ENCODE data around the gene ADAMTS2. TPM values are rescaled to one million over a fixed set of nuclear protein-coding genes. Genes with fewer than 3 reads are reported as not detected.

Gene ADAMTS2
- total and polyA plus RNA-seq, 8 donors, result 1.8 to 41.5 (median 11.6) TPM

DNA sequence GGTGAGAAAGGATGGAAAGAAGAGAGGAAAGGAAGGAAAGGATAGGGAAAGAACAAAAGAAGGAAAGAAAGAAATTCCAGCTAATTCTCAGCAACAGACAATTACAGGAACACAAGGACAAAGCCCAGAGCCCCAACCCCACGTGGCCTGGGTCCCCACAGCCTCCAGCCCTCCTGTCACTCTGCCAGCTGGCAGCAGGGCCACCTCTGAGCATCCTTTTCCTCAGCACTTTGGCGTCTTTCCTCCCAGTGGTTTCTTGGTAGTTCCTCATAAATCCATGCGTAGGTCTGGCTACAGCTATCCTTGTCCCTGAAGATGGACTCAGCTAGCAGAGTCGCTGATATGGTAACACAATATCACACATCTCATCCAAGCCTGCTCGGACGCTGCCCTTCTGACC lies 28.3 kb downstream of the ADAMTS2 start:
- Histone ChIP-seq H3K9me3 (peaks cover 0 to 6% (median 0%) of the 10 kb centered on the region in 4 donors), H3K27ac (no peak overlapping the region), H3K36me3 (no peaks in the 10 kb centered on the region), H3K4me3 (no peak overlapping the region), H3K4me1 (peaks cover 4 to 11% (median 10%) of the 10 kb centered on the region in 4 donors), H3K27me3 (no peaks in the 10 kb centered on the region)
- WGBS, 5 donors, result 57 to 68% (median 60%) methylated on average over 6 of the region's 6 CpGs
- intact Hi-C loops (cut with DNase I; ENCODE audit: low total_unique reads), result no loop called here
- TF ChIP-seq POLR2A (IDR thresholded peaks at IDR 0.05), result no peak
- DNase-seq, result no peak

DNA sequence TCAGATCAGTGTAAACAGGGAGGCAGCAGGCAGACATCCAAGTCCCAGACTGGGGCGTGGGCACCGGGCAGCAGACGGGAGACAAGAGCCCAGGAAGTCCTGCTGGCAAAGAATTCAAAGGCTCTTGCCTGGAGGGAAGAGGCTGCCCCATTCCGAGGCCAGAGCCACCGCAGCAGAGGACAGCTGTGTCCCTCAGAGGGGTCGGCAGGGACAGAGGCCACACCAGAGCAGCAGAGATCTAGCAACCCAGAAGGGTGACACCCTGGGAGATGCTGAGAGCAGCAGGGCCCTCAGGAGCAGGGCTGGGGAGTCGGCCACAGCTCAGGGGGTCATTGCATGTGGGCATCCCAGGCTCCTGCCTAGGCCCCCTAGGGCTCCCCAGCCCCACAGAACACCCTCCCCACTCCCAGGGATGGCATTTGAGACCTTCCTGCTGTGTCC lies 29.1 kb downstream of the ADAMTS2 start:
- H3K4me1 ChIP-seq, result peaks cover 4 to 11% (median 10%) of the 10 kb centered on the region in 4 donors
- H3K4me3 ChIP-seq, result no peak overlapping the region
- H3K36me3 ChIP-seq, result no peaks in the 10 kb centered on the region
- peaks cover 0 to 6% (median 0%) of the 10 kb centered on the region in 4 donors for H3K9me3 ChIP-seq
- no peaks in the 10 kb centered on the region for H3K27me3 ChIP-seq
- DNase-seq, result no peak
- WGBS, 5 donors, result 66 to 72% (median 69%) methylated on average over 7 of the region's 7 CpGs
- H3K27ac ChIP-seq, result peak overlapping the region in 1 of 5 donors; percentile 74
- intact Hi-C loops (cut with DNase I; ENCODE audit: low total_unique reads), result no loop called here
- TF ChIP-seq, protein P1, sequence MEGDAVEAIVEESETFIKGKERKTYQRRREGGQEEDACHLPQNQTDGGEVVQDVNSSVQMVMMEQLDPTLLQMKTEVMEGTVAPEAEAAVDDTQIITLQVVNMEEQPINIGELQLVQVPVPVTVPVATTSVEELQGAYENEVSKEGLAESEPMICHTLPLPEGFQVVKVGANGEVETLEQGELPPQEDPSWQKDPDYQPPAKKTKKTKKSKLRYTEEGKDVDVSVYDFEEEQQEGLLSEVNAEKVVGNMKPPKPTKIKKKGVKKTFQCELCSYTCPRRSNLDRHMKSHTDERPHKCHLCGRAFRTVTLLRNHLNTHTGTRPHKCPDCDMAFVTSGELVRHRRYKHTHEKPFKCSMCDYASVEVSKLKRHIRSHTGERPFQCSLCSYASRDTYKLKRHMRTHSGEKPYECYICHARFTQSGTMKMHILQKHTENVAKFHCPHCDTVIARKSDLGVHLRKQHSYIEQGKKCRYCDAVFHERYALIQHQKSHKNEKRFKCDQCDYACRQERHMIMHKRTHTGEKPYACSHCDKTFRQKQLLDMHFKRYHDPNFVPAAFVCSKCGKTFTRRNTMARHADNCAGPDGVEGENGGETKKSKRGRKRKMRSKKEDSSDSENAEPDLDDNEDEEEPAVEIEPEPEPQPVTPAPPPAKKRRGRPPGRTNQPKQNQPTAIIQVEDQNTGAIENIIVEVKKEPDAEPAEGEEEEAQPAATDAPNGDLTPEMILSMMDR (IDR thresholded peaks at IDR 0.05), result no peak
- TF ChIP-seq POLR2AphosphoS5 (IDR thresholded peaks at IDR 0.05), result no peak
- no peak for TF ChIP-seq EP300 (IDR thresholded peaks at IDR 0.05)
- TF ChIP-seq POLR2A (IDR thresholded peaks at IDR 0.05), result no peak

DNA sequence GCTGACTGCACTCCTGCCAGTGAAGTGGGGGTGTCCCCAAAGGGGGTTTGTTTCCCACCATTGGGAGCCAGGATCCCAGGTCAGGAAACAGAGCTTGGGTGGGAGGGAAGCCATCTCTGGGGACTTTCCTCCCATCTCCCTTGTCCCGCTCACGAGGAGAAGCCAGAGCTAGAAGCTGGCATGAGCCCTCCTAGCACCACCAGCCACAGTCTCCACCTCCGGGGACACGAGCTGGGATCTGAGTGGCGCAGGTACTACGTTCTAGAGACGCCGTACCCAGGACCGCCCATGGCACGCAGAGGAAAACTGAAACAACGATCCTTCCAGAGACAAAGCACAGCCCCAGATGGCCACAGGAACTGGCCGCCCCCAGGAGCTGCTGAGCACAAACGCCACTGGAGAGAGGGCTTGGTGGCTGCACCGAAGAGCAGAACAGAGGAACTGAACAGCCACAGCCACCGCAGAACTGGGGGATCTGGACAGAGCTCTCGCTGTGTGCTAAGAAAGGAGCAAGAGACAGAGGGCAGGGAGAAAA lies 29.8 kb downstream of the ADAMTS2 start:
- peaks cover 0 to 6% (median 0%) of the 10 kb centered on the region in 4 donors for H3K9me3 ChIP-seq
- DNase-seq, result no peak
- H3K4me3 ChIP-seq, result no peak overlapping the region
- 79 to 90% (median 84%) methylated on average over 15 to 16 of the region's 16 CpGs for WGBS, 5 donors
- no peaks in the 10 kb centered on the region for H3K36me3 ChIP-seq
- intact Hi-C loops (cut with DNase I; ENCODE audit: low total_unique reads), result no loop called here
- no peaks in the 10 kb centered on the region for H3K27me3 ChIP-seq
- TF ChIP-seq POLR2A (IDR thresholded peaks at IDR 0.05), result no peak
- no peak for TF ChIP-seq POLR2AphosphoS5 (IDR thresholded peaks at IDR 0.05)
- TF ChIP-seq, protein P1 (IDR thresholded peaks at IDR 0.05), result no peak
- TF ChIP-seq EP300 (IDR thresholded peaks at IDR 0.05), result no peak
- H3K4me1 ChIP-seq, result peaks cover 4 to 11% (median 10%) of the 10 kb centered on the region in 4 donors
- peak overlapping the region in 1 of 5 donors; percentile 74 for H3K27ac ChIP-seq

DNA sequence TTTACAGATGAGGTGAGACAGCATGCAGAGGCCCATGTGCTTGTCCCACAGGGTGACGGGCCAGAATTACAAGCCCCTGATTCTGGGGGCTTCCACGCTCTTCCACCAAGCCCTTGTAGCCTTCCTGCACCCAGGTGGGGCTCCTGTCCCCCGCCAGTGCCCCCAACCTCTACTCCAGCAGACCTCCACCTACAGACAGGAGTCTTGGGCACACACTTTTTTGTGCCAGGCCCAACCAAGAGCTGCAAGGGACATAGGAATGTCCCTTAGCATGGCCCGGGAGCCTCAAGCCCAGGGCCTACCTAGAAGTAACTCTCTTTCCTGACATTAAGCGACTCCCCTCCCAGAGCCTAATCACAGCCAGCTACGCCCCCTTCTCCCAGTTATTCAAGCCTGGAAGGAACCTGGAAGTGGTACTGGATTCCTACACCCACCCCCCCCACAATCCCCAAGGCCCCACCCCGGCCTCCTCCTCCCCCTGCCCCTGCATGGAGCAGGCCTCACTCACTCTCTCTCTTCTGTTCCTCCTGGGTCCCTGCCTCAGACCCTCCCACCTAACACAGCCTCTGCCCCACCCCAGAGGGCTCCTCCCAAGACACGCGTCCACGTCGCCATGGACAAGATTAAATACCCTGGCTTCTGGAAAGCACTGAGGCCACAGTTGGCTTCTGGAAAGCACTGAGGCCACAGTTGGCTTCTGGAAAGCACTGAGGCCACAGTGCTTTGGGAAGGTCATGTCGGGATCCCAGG lies 30.5 kb downstream of the ADAMTS2 start:
- intact Hi-C loops (cut with DNase I; ENCODE audit: low total_unique reads), result no loop called here
- Histone ChIP-seq H3K4me3 (no peak overlapping the region), H3K4me1 (peaks cover 4 to 11% (median 10%) of the 10 kb centered on the region in 4 donors), H3K36me3 (no peaks in the 10 kb centered on the region), H3K27me3 (no peaks in the 10 kb centered on the region), H3K9me3 (peaks cover 0 to 6% (median 0%) of the 10 kb centered on the region in 4 donors), H3K27ac (peak overlapping the region in 4 of 5 donors; percentile 40 to 74 (median 56))
- no peak for TF ChIP-seq POLR2AphosphoS5 (IDR thresholded peaks at IDR 0.05)
- WGBS, 5 donors, result 67 to 76% (median 73%) methylated on average over 11 to 12 of the region's 12 CpGs
- peak in 1 of 2 donors; percentile 46 for DNase-seq

DNA sequence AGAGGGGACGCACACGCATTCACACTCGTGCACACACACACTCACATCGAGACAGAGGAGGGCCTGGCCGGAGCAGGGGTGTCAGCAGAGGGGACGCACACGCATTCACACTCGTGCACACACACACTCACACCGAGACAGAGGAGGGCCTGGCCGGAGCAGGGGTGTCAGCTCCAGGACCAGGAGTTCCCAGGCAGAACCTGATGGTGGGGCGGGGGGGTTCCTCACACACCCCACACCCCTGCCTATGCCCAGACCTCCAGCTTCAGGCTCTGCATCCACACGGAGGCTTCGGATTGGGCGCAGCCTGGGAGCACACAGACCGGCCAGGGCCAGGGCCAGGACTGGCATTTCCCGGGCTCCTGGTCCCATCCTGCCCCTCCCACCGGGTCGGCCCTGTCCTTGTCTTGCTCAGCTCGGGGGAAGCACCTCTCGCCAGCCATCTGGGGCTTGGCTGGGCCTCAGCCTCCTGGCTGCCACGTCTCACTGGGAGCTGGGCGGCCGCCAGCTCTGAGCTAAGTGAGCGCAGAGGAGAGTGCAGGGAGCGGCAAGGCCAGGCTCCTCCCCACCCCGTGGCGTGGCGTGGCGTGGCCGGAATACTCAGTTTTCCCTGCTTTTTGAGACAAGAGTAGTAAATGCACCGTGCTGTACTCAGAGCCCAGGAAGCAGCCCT lies 31.3 kb downstream of the ADAMTS2 start:
- peaks cover 0 to 6% (median 0%) of the 10 kb centered on the region in 4 donors for H3K9me3 ChIP-seq
- peaks cover 4 to 11% (median 10%) of the 10 kb centered on the region in 4 donors for H3K4me1 ChIP-seq
- H3K4me3 ChIP-seq, result no peak overlapping the region
- no peaks in the 10 kb centered on the region for H3K36me3 ChIP-seq
- intact Hi-C loops (cut with DNase I; ENCODE audit: low total_unique reads), result no loop called here
- H3K27me3 ChIP-seq, result no peaks in the 10 kb centered on the region
- 65 to 79% (median 76%) methylated on average over 18 to 31 of the region's 31 CpGs for WGBS, 5 donors
- peak overlapping the region in 4 of 5 donors; percentile 40 to 74 (median 56) for H3K27ac ChIP-seq
- TF ChIP-seq, protein P1 (IDR thresholded peaks at IDR 0.05), result no peak
- no peak for TF ChIP-seq EP300 (IDR thresholded peaks at IDR 0.05)
- TF ChIP-seq POLR2AphosphoS5 (IDR thresholded peaks at IDR 0.05), result peak in 2 of 3 donors; percentile 18 to 34
- no peak for TF ChIP-seq POLR2A (IDR thresholded peaks at IDR 0.05)
- DNase-seq, result peak; percentile 32 to 94
